H1 (cell line): ENCODE measurements around the gene SPATS2L.

Experiments
- ATF3 ChIP-seq: IDR thresholded peaks from 2 replicates; pipeline ENCODE4 v1.6.1; 2011; ENCODE audit warnings: low read depth, mild to moderate bottlenecking, low read length; ENCODE audit not compliant: insufficient read depth
- CTCF ChIP-seq, 3 experiments: IDR thresholded peaks; 1 replicate in 2 of 3; 2 replicates in 1 of 3; pipeline versions ENCODE4 v1.5.1 to v1.6.1; 2011; ENCODE audit warnings: low read length in 3 of 3, mild to moderate bottlenecking in 3 of 3, inconsistent platforms in 2 of 3, low read depth in 1 of 3, moderate library complexity in 1 of 3; ENCODE audit not compliant: insufficient read depth in 1 of 3; ENCODE audit errors: control extremely low read depth in 1 of 3
- JUN ChIP-seq: IDR thresholded peaks from 2 replicates; pipeline ENCODE4 v1.6.1; 2011; ENCODE audit warnings: low read depth, mild to moderate bottlenecking, improper control_type of control experiment, low read length
- KDM1A ChIP-seq: fragments of 200-600, 300-600 bp; sonication (generic); IDR thresholded peaks from 2 replicates; pipeline ENCODE4 v1.7.1; 2016; ENCODE audit warnings: mild to moderate bottlenecking, low read length, borderline replicate concordance
- POLR2A ChIP-seq, 2 experiments: IDR thresholded peaks; 1 replicate in 1 of 2; 2 replicates in 1 of 2; pipeline ENCODE4 v1.6.1; 2011; ENCODE audit warnings: low read depth in 2 of 2, low read length in 2 of 2, mild to moderate bottlenecking in 2 of 2; ENCODE audit errors: control extremely low read depth in 1 of 2
- RFX5 ChIP-seq: IDR thresholded peaks from 2 replicates; pipeline ENCODE4 v1.6.1; 2011; ENCODE audit warnings: low read depth, low read length, improper control_type of control experiment, borderline replicate concordance
- TCF12 ChIP-seq: IDR thresholded peaks from 2 replicates; pipeline ENCODE4 v1.6.1; 2011; ENCODE audit warnings: low read depth, mild to moderate bottlenecking, low read length
- YY1 ChIP-seq: IDR thresholded peaks from 2 replicates; pipeline ENCODE4 v1.6.1; 2011; ENCODE audit warnings: low read depth, mild to moderate bottlenecking, low read length
- ZNF274 ChIP-seq: IDR thresholded peaks from 2 replicates; pipeline ENCODE4 v1.7.0; 2012; ENCODE audit warnings: low read length, borderline replicate concordance; ENCODE audit errors: extremely low read depth

GRCh38 chr2:200363279-200363678 is 56.8 kb downstream of the SPATS2L start:
- TF ChIP-seq JUN (no peak), POLR2A (IDR thresholded peaks at IDR 0.05; ENCODE audit: control extremely low read depth in 1 of 2, low read depth in 2 of 2, low read length in 2 of 2) (no peak), ZNF274 (no peak), CTCF (IDR thresholded peaks at IDR 0.05; ENCODE audit: control extremely low read depth in 1 of 3, insufficient read depth in 1 of 3, low read depth in 1 of 3, low read length in 3 of 3) (no peak), ATF3 (no peak), YY1 (no peak), TCF12 (no peak), RFX5 (no peak), KDM1A (no peak)
